K562 (cell line): Measurements from ENCODE around the gene GUCY2D. TPM values are rescaled to one million over a fixed set of nuclear protein-coding genes. Genes with fewer than 3 reads are reported as not detected.
A peak's percentile ranks its signal among the peaks of the same experiment; 100 is the strongest.

ENCODE experiments used
- ATAC-seq: fragments of 200-7000 bp; cut with Tn5 transposase; 3 replicates; pipeline ENCODE4 v1.9.1; 2020; ENCODE audit warnings: moderate library complexity
- BruUV-seq: library from RNA; stranded (reverse); fragments of 400-500 nt; replicated peaks from 2 replicates; lab custom pipeline; 2021; lab: Mats Ljungman, UMichigan
- CTCF ChIA-PET: fragments of 300-600 bp; formaldehyde crosslinking; extraction: SDS; loops from one replicate; lab custom pipeline; 2021; ENCODE audit warnings: low intra/inter-chr PET ratio; lab: Yijun Ruan, JAX
- POLR2A ChIA-PET: fragments of 300-600, 350-650 bp; sonication (Branson Sonifier 250); formaldehyde crosslinking; extraction: SDS; loops from one replicate; lab custom pipeline; 2021; ENCODE audit warnings: antibody characterized with exemption, inconsistent platforms; lab: Yijun Ruan, JAX
- DNase-seq, 4 experiments: peaks; one replicate each; pipeline versions ENCODE4 v3.0.0 to v3.0.0-alpha.2; 2011 to 2018; ENCODE audit warnings: low spot score in 3 of 4, mixed read lengths in 3 of 4; ENCODE audit errors: extremely low read depth in 1 of 4
- FAIRE-seq: peaks from 2 replicates; lab custom pipeline; 2011; peaks lifted over from hg19 to GRCh38; lab: Jason Lieb, UNC
- H2AFZ ChIP-seq: 2 replicates; pipeline ENCODE4 v1.6.0; 2011; ENCODE audit warnings: low read depth, low read length, control low read depth, inconsistent platforms
- H3K27ac ChIP-seq: fragments of 200-600 bp; 3 replicates; pipeline ENCODE4 v1.8.0; 2011; ENCODE audit warnings: low read depth, mild to moderate bottlenecking, control low read depth, inconsistent platforms, low read length, moderate library complexity, mixed read lengths; ENCODE audit errors: extremely low read depth
- H3K27me3 ChIP-seq, 2 experiments: fragments of 300-600 bp in 1 of 2; 2 replicates in 1 of 2; 3 replicates in 1 of 2; pipeline versions ENCODE4 v1.6.0 to v1.8.0; 2011; ENCODE audit warnings: inconsistent platforms in 2 of 2, low read length in 2 of 2, mild to moderate bottlenecking in 1 of 2, mixed read lengths in 1 of 2, moderate library complexity in 1 of 2; ENCODE audit not compliant: control insufficient read depth in 2 of 2, insufficient read depth in 2 of 2
- H3K36me3 ChIP-seq: fragments of 300-600 bp; 3 replicates; pipeline ENCODE4 v1.8.0; 2011; ENCODE audit warnings: mild to moderate bottlenecking, low read length, inconsistent platforms; ENCODE audit not compliant: control insufficient read depth, insufficient read depth
- H3K4me1 ChIP-seq, 2 experiments: fragments of 200-600 bp in 1 of 2; replicated peaks in 1 of 2; 2 replicates in 1 of 2; 3 replicates in 1 of 2; pipeline versions ENCODE4 v1.5.1 to v1.8.0; 2011; ENCODE audit warnings: inconsistent platforms in 2 of 2, low read length in 2 of 2, mild to moderate bottlenecking in 1 of 2, mixed read lengths in 1 of 2, moderate library complexity in 1 of 2; ENCODE audit not compliant: control insufficient read depth in 2 of 2, insufficient read depth in 2 of 2
- H3K4me2 ChIP-seq: 2 replicates; pipeline ENCODE4 v1.6.1; 2011; ENCODE audit warnings: low read length, control low read depth, inconsistent platforms, mixed read lengths; ENCODE audit not compliant: insufficient read depth
- H3K4me3 ChIP-seq: fragments of 200-600 bp; sonication (generic), shearing (Covaris generic); 2 replicates; pipeline ENCODE4 v1.5.1; 2016; ENCODE audit warnings: control low read depth, inconsistent platforms
- H3K79me2 ChIP-seq: fragments of 200-600 bp; 3 replicates; pipeline ENCODE4 v1.8.0; 2011; ENCODE audit warnings: low read length, inconsistent platforms; ENCODE audit not compliant: control insufficient read depth, insufficient read depth
- H3K9ac ChIP-seq, 2 experiments: 2 replicates each; pipeline versions ENCODE4 v1.6.0 to v1.6.1; 2011; ENCODE audit warnings: low read depth in 2 of 2, low read length in 2 of 2, control low read depth in 1 of 2, inconsistent platforms in 1 of 2, mild to moderate bottlenecking in 1 of 2, mixed read lengths in 1 of 2; ENCODE audit not compliant: insufficient read depth in 1 of 2
- H3K9me1 ChIP-seq: one replicate; pipeline ENCODE4 v1.6.0; 2011; ENCODE audit warnings: inconsistent platforms, mild to moderate bottlenecking, low read length, moderate library complexity; ENCODE audit not compliant: control insufficient read depth, insufficient read depth
- H3K9me3 ChIP-seq: replicated peaks from 2 replicates; pipeline ENCODE4 v1.5.1; 2011; ENCODE audit warnings: low read depth, low read length, inconsistent platforms; ENCODE audit not compliant: control insufficient read depth, insufficient read depth
- H4K20me1 ChIP-seq: replicated peaks from 2 replicates; pipeline ENCODE4 v1.6.1; 2011; ENCODE audit warnings: low read length, inconsistent platforms, mixed read lengths; ENCODE audit not compliant: control insufficient read depth, insufficient read depth
- ELF1 ChIP-seq: fragments of 200-800 bp; sonication (Bioruptor generic); IDR thresholded peaks from 2 replicates; pipeline ENCODE4 v1.6.1; 2016; ENCODE audit warnings: missing genetic modification characterization, missing compliant biosample characterization
- NCOA4 ChIP-seq: fragments of 450-650 bp; IDR thresholded peaks from 2 replicates; pipeline ENCODE4 v1.6.1; 2018; ENCODE audit warnings: mild to moderate bottlenecking; ENCODE audit not compliant: partially characterized antibody
- NR2C2 ChIP-seq, 2 experiments: fragments of 200-800 bp in 1 of 2; sonication (Bioruptor generic) in 1 of 2; sonication (generic) in 1 of 2; formaldehyde crosslinking in 1 of 2; IDR thresholded peaks; 2 replicates each; pipeline versions ENCODE4 v1.6.1 to v1.8.0; 2016 to 2022; ENCODE audit warnings: mild to moderate bottlenecking in 1 of 2, missing compliant biosample characterization in 1 of 2, missing genetic modification characterization in 1 of 2, missing genetic modification reagents in 1 of 2
- PBX2 ChIP-seq, 2 experiments: IDR thresholded peaks in 1 of 2; conservative IDR thresholded peaks in 1 of 2; 2 replicates each; pipeline ENCODE4 v1.6.1; 2016; ENCODE audit warnings: low read depth in 2 of 2, mild to moderate bottlenecking in 1 of 2, missing compliant biosample characterization in 1 of 2, missing genetic modification characterization in 1 of 2, moderate library complexity in 1 of 2
- ZNF263 ChIP-seq: sonication (generic); formaldehyde crosslinking; IDR thresholded peaks from 2 replicates; pipeline ENCODE4 v1.8.0; 2022; ENCODE audit warnings: mild to moderate bottlenecking, missing genetic modification reagents, borderline replicate concordance
- ZNF583 ChIP-seq: fragments of 250-450 bp; sonication (Bioruptor Pico); IDR thresholded peaks from 2 replicates; pipeline ENCODE4 v1.4.0; 2020
- WGBS: fragments of 100-300 bp; shearing (Covaris generic); methylation state at CpG from one replicate; pipeline ENCODE4 v1.1.6; 2016; ENCODE audit warnings: low coverage, mixed read lengths; ENCODE audit not compliant: insufficient coverage; ENCODE audit errors: missing lambda C conversion rate; 5-methylcytosine and 5-hydroxymethylcytosine counted together
- in situ Hi-C: fragments of 300-500 bp; cut with MboI; formaldehyde crosslinking; loops from 4 replicates; pipeline ENCODE4 v1.15.0; 2018; ENCODE audit warnings: inconsistent platforms, mixed read lengths
- intact Hi-C: fragments of 100-400 bp; cut with micrococcal nuclease; formaldehyde crosslinking; loops from 2 replicates; pipeline ENCODE4 v1.14.2; 2022
- polyA plus RNA-seq, 8 experiments: library from polyadenylated mRNA; depleted of rRNA in 4 of 8; stranded (reverse) in 5 of 8; unstranded in 3 of 8; fragments of >200 nt; fragmentation: Nextera tagmentation in 2 of 8; fragmentation: Illumina TruSeq in 1 of 8; extraction: Ambion mirVana in 2 of 8; extraction: Trizol in 1 of 8; gene quantifications; 2 replicates each; pipeline versions ENCODE4 v1.2.1 to v1.2.3, GENCODE V29; 2011 to 2014; ENCODE audit warnings: inconsistent platforms in 1 of 8, missing spikeins in 1 of 8
- total RNA-seq, 7 experiments: library from RNA; depleted of rRNA in 6 of 7; stranded (reverse); fragments of >200 nt in 6 of 7; fragmentation: Illumina TruSeq in 2 of 7; extraction: Trizol in 2 of 7; gene quantifications; 2 replicates each; pipeline versions ENCODE4 v1.2.1 to v1.2.3, GENCODE V29; 2011 to 2021; ENCODE audit warnings: low replicate concordance in 1 of 7
- TF ChIP-seq, protein P1 (sequence below): fragments of 450-650 bp; IDR thresholded peaks from 2 replicates; pipeline ENCODE4 v1.6.1; 2018; ENCODE audit not compliant: partially characterized antibody
- TF ChIP-seq, protein P2 (sequence below), 2 experiments: IDR thresholded peaks; 2 replicates each; pipeline ENCODE4 v1.6.1; 2012; ENCODE audit warnings: improper control_type of control experiment in 2 of 2, low read depth in 2 of 2, low read length in 2 of 2, borderline replicate concordance in 1 of 2

Gene GUCY2D
- total and polyA plus RNA-seq, 9 of the 15 experiments (the other 6 are each of a cell fraction or from before 2014, with no cell fraction given): 0.05 TPM; not detected in 8

DNA sequence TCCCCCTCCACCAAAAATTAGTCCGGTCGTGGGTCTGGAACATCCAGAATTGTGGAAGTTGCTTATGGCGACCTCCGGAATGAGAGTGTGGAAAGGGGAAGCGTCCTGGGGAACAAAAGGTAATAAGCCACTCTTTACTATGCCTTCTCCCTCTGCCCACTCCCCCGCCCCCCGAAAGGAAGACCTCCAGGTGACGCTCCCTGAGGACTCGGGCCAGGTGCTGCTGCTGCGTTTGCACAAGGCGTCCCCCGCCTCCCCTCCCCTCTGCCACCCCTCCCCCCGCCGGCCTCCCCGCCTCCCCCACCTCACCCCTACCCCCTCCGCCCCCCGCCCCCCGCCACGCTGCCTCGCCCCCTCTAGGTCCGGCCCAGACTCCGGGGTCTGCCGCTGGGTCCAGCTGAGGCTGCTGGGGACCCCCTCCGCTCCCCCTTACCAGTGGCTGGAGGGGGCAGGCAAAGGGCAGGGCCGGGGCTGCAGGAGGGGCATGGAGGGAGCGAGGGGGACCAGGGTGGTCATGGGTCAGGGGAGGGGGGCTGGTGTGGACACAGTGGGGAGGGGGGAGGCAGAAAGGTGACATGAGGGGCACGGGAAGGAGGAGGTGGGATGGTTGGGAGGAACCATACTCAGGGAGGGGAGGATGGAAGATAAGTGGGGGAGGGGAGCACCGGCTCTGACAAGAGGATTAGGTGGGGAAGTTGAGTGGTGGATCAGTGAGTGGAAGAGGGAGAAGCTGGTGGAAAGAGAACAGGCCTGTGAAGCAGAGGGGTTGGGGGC, 61.5 kb downstream of the GUCY2D start:
- Histone ChIP-seq H3K9me1 (no peaks in the 10 kb centered on the region), H3K4me2 (peak overlapping the region; percentile 46), H3K9ac (0 out of 4 replicates have a peak overlapping the region, but pooled peaks of 1 of the 2 experiments have one; percentile 52), H4K20me1 (no peaks in the 10 kb centered on the region), H3K36me3 (no peaks in the 10 kb centered on the region), H3K27ac (no peak overlapping the region), H3K4me3 (no peak overlapping the region), H3K9me3 (no peaks in the 10 kb centered on the region), H3K79me2 (no peaks in the 10 kb centered on the region), H2AFZ (no peak overlapping the region), H3K27me3 (0 out of 5 replicates have a peak, but pooled peaks cover 0 to 3% of the 10 kb centered on the region in 2 experiments), H3K4me1 (peaks cover 8 to 11% of the 10 kb centered on the region in 2 experiments; a peak in 4 of 5 replicates)
- intact Hi-C loops: no loop called here
- BruUV-seq: no TSS peak
- TF ChIP-seq, protein P1, sequence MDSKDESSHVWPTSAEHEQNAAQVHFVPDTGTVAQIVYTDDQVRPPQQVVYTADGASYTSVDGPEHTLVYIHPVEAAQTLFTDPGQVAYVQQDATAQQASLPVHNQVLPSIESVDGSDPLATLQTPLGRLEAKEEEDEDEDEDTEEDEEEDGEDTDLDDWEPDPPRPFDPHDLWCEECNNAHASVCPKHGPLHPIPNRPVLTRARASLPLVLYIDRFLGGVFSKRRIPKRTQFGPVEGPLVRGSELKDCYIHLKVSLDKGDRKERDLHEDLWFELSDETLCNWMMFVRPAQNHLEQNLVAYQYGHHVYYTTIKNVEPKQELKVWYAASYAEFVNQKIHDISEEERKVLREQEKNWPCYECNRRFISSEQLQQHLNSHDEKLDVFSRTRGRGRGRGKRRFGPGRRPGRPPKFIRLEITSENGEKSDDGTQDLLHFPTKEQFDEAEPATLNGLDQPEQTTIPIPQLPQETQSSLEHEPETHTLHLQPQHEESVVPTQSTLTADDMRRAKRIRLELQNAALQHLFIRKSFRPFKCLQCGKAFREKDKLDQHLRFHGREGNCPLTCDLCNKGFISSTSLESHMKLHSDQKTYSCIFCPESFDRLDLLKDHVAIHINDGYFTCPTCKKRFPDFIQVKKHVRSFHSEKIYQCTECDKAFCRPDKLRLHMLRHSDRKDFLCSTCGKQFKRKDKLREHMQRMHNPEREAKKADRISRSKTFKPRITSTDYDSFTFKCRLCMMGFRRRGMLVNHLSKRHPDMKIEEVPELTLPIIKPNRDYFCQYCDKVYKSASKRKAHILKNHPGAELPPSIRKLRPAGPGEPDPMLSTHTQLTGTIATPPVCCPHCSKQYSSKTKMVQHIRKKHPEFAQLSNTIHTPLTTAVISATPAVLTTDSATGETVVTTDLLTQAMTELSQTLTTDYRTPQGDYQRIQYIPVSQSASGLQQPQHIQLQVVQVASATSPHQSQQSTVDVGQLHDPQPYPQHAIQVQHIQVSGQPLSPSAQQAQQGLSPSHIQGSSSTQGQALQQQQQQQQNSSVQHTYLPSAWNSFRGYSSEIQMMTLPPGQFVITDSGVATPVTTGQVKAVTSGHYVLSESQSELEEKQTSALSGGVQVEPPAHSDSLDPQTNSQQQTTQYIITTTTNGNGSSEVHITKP: peak; percentile 89
- TF ChIP-seq, protein P2, sequence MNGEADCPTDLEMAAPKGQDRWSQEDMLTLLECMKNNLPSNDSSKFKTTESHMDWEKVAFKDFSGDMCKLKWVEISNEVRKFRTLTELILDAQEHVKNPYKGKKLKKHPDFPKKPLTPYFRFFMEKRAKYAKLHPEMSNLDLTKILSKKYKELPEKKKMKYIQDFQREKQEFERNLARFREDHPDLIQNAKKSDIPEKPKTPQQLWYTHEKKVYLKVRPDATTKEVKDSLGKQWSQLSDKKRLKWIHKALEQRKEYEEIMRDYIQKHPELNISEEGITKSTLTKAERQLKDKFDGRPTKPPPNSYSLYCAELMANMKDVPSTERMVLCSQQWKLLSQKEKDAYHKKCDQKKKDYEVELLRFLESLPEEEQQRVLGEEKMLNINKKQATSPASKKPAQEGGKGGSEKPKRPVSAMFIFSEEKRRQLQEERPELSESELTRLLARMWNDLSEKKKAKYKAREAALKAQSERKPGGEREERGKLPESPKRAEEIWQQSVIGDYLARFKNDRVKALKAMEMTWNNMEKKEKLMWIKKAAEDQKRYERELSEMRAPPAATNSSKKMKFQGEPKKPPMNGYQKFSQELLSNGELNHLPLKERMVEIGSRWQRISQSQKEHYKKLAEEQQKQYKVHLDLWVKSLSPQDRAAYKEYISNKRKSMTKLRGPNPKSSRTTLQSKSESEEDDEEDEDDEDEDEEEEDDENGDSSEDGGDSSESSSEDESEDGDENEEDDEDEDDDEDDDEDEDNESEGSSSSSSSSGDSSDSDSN (IDR thresholded peaks at IDR 0.05; ENCODE audit: borderline replicate concordance in 1 of 2, low read depth in 2 of 2, low read length in 2 of 2): no peak
- TF ChIP-seq ZNF583: no peak
- TF ChIP-seq PBX2 (CRISPR knock-in tag; IDR thresholded peaks at IDR 0.05; ENCODE audit: low read depth): no peak
- TF ChIP-seq PBX2 (tag; conservative IDR thresholded peaks at IDR 0.05; ENCODE audit: low read depth): no peak
- no peak for TF ChIP-seq NCOA4
- peak; percentile 79; the same call in 1 of the 2 replicates for TF ChIP-seq ZNF263 (CRISPR knock-in tag)
- no peak for TF ChIP-seq ELF1 (tag)
- no peak for TF ChIP-seq NR2C2 (CRISPR knock-in tag; IDR thresholded peaks at IDR 0.05)
- no peak for TF ChIP-seq NR2C2 (tag; IDR thresholded peaks at IDR 0.05)
- in situ Hi-C loops: loop anchor here (25.0 kb wide), 2 partner anchors 723 to 923 kb away; partner anchors contain the start of gene MFSD6L
- FAIRE-seq (no peak), DNase-seq (no peak), ATAC-seq (no peak)
- WGBS: 30% methylated on average over 7 of the region's 28 CpGs
- POLR2A ChIA-PET: no interaction called here
- CTCF ChIA-PET: no interaction called here
